H1 (cell line): Measurements from ENCODE around the gene PRR5. TPM values are rescaled to one million over a fixed set of nuclear protein-coding genes. Genes with fewer than 3 reads are reported as not detected.

ENCODE experiments used
- CHD7 ChIP-seq: fragments of 300-600 bp; sonication (generic); IDR thresholded peaks from 2 replicates; pipeline ENCODE4 v1.7.1; 2012; ENCODE audit warnings: low read length, moderate library complexity, mild to moderate bottlenecking, inconsistent platforms; ENCODE audit not compliant: insufficient replicate concordance
- KDM5A ChIP-seq: fragments of 200-600 bp; IDR thresholded peaks from 2 replicates; pipeline ENCODE4 v1.7.1; 2012; ENCODE audit warnings: mild to moderate bottlenecking, low read length, inconsistent platforms, mixed read lengths
- RFX5 ChIP-seq: IDR thresholded peaks from 2 replicates; pipeline ENCODE4 v1.6.1; 2011; ENCODE audit warnings: low read depth, low read length, improper control_type of control experiment, borderline replicate concordance
- SIRT6 ChIP-seq: IDR thresholded peaks from one replicate; pipeline ENCODE4 v1.7.1; 2012; ENCODE audit warnings: low read length, inconsistent platforms
- SP4 ChIP-seq: IDR thresholded peaks from 2 replicates; pipeline ENCODE4 v1.6.1; 2012; ENCODE audit warnings: low read length, inconsistent platforms
- polyA plus RNA-seq, 7 experiments: library from polyadenylated mRNA; depleted of rRNA in 3 of 7; stranded (reverse) in 5 of 7; unstranded in 2 of 7; fragments of >200 nt in 5 of 7; fragments of 200-250 nt in 2 of 7; gene quantifications; 1 replicate in 5 of 7; 2 replicates in 1 of 7; 4 replicates in 1 of 7; pipeline versions ENCODE4 v1.2.1 to v1.2.3, GENCODE V29; 2011 to 2013; ENCODE audit warnings: missing spikeins in 2 of 7, mixed read lengths in 2 of 7
- total RNA-seq: library from RNA; stranded (reverse); fragmentation: NEBNext Ultra II Directional; extraction: Animal tissue kit (Norgen Biotek cat#: 25700); gene quantifications from 2 replicates; pipeline ENCODE4 v1.2.1, GENCODE V29; 2021

PRR5 gene
- total and polyA plus RNA-seq, 2 of the 8 experiments (the other 6 are each of a cell fraction or from before 2014, with no cell fraction given), result 16.5 to 25.7 TPM

DNA sequence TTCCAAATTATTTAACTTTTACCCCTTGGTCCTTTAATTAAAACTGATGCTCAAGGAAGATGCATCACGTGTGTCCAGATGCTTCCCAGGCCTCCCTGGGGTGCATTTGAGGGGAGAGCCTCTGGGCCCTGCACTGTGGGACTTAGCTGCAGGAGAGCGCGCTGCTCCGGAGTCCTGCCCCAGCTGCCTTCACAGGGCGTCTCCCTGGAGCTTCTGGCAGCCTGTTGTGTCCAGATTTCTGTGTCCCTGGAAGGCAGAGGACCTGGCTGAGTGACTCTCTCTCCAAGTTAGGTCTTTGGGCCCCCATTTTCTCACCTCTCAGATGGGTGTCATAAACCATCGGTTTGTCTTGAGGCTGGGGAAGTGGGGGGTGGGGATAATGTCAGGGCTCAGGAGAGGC lies 53.4 kb downstream of the PRR5 start (continued):
- TF ChIP-seq CHD7, result no peak
- TF ChIP-seq SIRT6, result no peak
- no peak for TF ChIP-seq KDM5A
- no peak for TF ChIP-seq SP4
- TF ChIP-seq RFX5, result no peak
